ENCODE results near the gene SULT1C2. TPM values are rescaled to one million over a fixed set of nuclear protein-coding genes. Genes with fewer than 3 reads are reported as not detected.

The SULT1C2 gene
- 10 to 100 TPM in 1 of 2 donors, 1 to 10 TPM in 1; 4.8 to 20.5 TPM for total RNA-seq
- 1 to 10 TPM; 1.7 to 2.7 TPM for polyA plus RNA-seq
- long read RNA-seq, donor 1, full-length matches to known transcripts = 5 of 14 reads
- long read RNA-seq, donor 1, partial matches to known transcripts = 9 of 14 reads
- long read RNA-seq, donor 1, other reads (novel, unspliced or antisense) = 0 of 14 reads
- long read RNA-seq, donor 2 = 0 reads
- long read RNA-seq, donor 3, full-length matches to known transcripts = 3 of 3 reads
- long read RNA-seq, donor 3, partial matches to known transcripts = 0 of 3 reads
- long read RNA-seq, donor 3, other reads (novel, unspliced or antisense) = 0 of 3 reads
- long read RNA-seq, donor 4, full-length matches to known transcripts = 4 of 4 reads
- long read RNA-seq, donor 4, partial matches to known transcripts = 0 of 4 reads
- long read RNA-seq, donor 4, other reads (novel, unspliced or antisense) = 0 of 4 reads
- long read RNA-seq, donor 5, full-length matches to known transcripts = 3 of 9 reads
- long read RNA-seq, donor 5, partial matches to known transcripts = 6 of 9 reads
- long read RNA-seq, donor 5, other reads (novel, unspliced or antisense) = 0 of 9 reads

- Histone ChIP-seq H3K4me1 (ENCODE audit: control insufficient read depth in 5 of 5, insufficient read depth in 5 of 5, low read length in 5 of 5) (peaks cover 0 to 3% (median 0%) of the 10 kb centered on the region in 5 donors), H3K9me3 (ENCODE audit: control insufficient read depth in 4 of 4, insufficient read depth in 3 of 4, low read length in 3 of 4) (no peaks in the 10 kb centered on the region), H3K27me3 (ENCODE audit: control insufficient read depth in 3 of 3, insufficient read depth in 3 of 3, low read length in 2 of 3) (no peaks in the 10 kb centered on the region), H3K36me3 (ENCODE audit: control insufficient read depth in 4 of 4, insufficient read depth in 4 of 4, low read length in 4 of 4) (no peaks in the 10 kb centered on the region), H3K4me3 (no peak within 1 kb of the TSS), H3K9ac (ENCODE audit: insufficient read depth in 1 of 2, low read length in 2 of 2) (no peak within 1 kb of the TSS), H3K27ac (ENCODE audit: low read depth in 1 of 2, low read length in 1 of 2) (no peak within 1 kb of the TSS)
- DNase-seq = peak; percentile 52 to 77 (median 62)
- TF ChIP-seq, protein P1, sequence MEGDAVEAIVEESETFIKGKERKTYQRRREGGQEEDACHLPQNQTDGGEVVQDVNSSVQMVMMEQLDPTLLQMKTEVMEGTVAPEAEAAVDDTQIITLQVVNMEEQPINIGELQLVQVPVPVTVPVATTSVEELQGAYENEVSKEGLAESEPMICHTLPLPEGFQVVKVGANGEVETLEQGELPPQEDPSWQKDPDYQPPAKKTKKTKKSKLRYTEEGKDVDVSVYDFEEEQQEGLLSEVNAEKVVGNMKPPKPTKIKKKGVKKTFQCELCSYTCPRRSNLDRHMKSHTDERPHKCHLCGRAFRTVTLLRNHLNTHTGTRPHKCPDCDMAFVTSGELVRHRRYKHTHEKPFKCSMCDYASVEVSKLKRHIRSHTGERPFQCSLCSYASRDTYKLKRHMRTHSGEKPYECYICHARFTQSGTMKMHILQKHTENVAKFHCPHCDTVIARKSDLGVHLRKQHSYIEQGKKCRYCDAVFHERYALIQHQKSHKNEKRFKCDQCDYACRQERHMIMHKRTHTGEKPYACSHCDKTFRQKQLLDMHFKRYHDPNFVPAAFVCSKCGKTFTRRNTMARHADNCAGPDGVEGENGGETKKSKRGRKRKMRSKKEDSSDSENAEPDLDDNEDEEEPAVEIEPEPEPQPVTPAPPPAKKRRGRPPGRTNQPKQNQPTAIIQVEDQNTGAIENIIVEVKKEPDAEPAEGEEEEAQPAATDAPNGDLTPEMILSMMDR (IDR thresholded peaks at IDR 0.05; ENCODE audit: control extremely low read depth, extremely low read depth) = no peak
- ATAC-seq (ENCODE audit: insufficient read depth, low FRiP score) = peak; percentile 73
- 33 to 52% methylated on average over 7 of the region's 7 CpGs for WGBS, 2 donors
Observed at GRCh38 chr2:108288534-108289106, at the start of gene SULT1C2. Gene SULT1C2, plus strand, starts transcription at chr2:108288895. Its CDS starts 4,773 bp downstream, at chr2:108293668.

DNA sequence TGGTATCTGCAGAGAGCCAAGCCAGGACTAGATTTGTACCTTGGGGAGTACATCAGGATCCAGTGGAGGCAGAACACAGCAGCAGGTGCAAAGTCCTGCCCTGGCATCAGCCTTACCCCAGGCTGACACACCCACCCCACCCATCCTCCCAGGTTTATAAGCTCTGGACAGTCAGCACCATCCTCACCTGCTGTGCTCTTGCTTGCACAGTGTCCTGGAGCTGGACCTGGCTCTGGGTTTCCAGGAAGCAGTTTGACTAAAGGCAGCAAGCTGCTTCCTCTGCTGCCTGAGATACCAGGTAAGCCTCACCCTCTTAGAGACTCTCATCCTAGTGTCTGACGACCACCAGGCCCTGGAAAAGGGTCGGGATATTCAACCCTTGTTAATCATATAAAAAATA is 48.9 kb upstream of the SULT1C2 start, which contains the start of gene SULT1C3:
Gene SULT1C3, plus strand, starts transcription at position 183 of the 400 bp plus-strand sequence. CDS start 7,227 bp downstream, outside the sequence.
- 76 to 87% methylated on average over 2 of the region's 2 CpGs for WGBS, 2 donors
- ATAC-seq (ENCODE audit: insufficient read depth, low FRiP score) (no peak), DNase-seq (no peak)
- no peaks in the 10 kb centered on the region for H3K36me3 ChIP-seq (ENCODE audit: control insufficient read depth in 4 of 4, insufficient read depth in 4 of 4, low read length in 4 of 4)
- H3K9ac ChIP-seq (ENCODE audit: insufficient read depth in 1 of 2, low read length in 2 of 2) = no peak within 1 kb of the TSS
- no peak within 1 kb of the TSS for H3K4me3 ChIP-seq
- TF ChIP-seq, protein P1 (IDR thresholded peaks at IDR 0.05; ENCODE audit: control extremely low read depth, extremely low read depth) = no peak
- no peak within 1 kb of the TSS for H3K27ac ChIP-seq (ENCODE audit: low read depth in 1 of 2, low read length in 1 of 2)
- H3K9me3 ChIP-seq (ENCODE audit: control insufficient read depth in 4 of 4, insufficient read depth in 3 of 4, low read length in 3 of 4) = peaks cover 0 to 12% (median 4%) of the 10 kb centered on the region in 4 donors
- no peaks in the 10 kb centered on the region for H3K4me1 ChIP-seq (ENCODE audit: control insufficient read depth in 5 of 5, insufficient read depth in 5 of 5, low read length in 5 of 5)
- H3K27me3 ChIP-seq (ENCODE audit: control insufficient read depth in 3 of 3, insufficient read depth in 3 of 3, low read length in 2 of 3) = no peaks in the 10 kb centered on the region

DNA sequence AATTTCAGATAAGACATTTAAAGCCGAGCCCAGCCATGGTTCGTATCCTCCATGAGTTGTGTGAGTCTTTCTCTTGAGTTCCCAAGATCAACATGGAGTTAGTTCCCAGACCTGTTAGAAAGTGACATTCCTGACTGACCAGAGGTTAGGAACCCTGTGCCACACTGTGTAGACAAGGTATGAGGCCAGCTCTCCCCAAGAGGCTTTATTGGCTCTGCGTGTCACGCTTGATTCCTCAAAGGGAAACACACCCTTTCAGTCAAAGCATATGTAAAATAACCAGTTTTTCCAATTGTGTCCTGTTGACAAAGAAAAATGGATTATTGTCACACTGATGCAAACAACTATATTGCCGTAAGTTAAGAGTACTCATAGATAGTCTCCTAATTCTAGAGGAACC is 47.7 kb upstream of the SULT1C2 start:
- DNase-seq (no peak), ATAC-seq (ENCODE audit: insufficient read depth, low FRiP score) (no peak)
- Histone ChIP-seq H3K9ac (ENCODE audit: insufficient read depth in 1 of 2, low read length in 2 of 2) (no peak overlapping the region), H3K4me3 (no peak overlapping the region), H3K4me1 (ENCODE audit: control insufficient read depth in 5 of 5, insufficient read depth in 5 of 5, low read length in 5 of 5) (no peaks in the 10 kb centered on the region), H3K9me3 (ENCODE audit: control insufficient read depth in 4 of 4, insufficient read depth in 3 of 4, low read length in 3 of 4) (peaks cover 0 to 11% (median 6%) of the 10 kb centered on the region in 4 donors), H3K36me3 (ENCODE audit: control insufficient read depth in 4 of 4, insufficient read depth in 4 of 4, low read length in 4 of 4) (no peaks in the 10 kb centered on the region), H3K27ac (ENCODE audit: low read depth in 1 of 2, low read length in 1 of 2) (no peak overlapping the region), H3K27me3 (ENCODE audit: control insufficient read depth in 3 of 3, insufficient read depth in 3 of 3, low read length in 2 of 3) (no peaks in the 10 kb centered on the region)
- TF ChIP-seq, protein P1 (IDR thresholded peaks at IDR 0.05; ENCODE audit: control extremely low read depth, extremely low read depth) = no peak
- WGBS, 2 donors = 93 to 95% methylated on average over 5 of the region's 5 CpGs

Data from lung (tissue), 16 donors.